Measurements from ENCODE around the gene APLF.

Gene APLF

GRCh38 chr2:68489282-68489681 is 21.9 kb downstream of the APLF start:
- Histone ChIP-seq H3K79me2 (ENCODE audit: insufficient read depth, low read length) (no peaks in the 10 kb centered on the region), H3K4me2 (ENCODE audit: low read length) (no peak overlapping the region)
- TF ChIP-seq CTCF (IDR thresholded peaks at IDR 0.05; ENCODE audit: low read length) (no peak), EZH2 (IDR thresholded peaks at IDR 0.05; ENCODE audit: borderline replicate concordance, low read length) (no peak)

GRCh38 chr2:68491582-68491981 is 24.2 kb downstream of the APLF start:
- Histone ChIP-seq H3K27me3 (ENCODE audit: insufficient read depth, low read length) (no peaks in the 10 kb centered on the region), H3F3A (ENCODE audit: insufficient read depth, low read length) (no peaks in the 10 kb centered on the region), H3K9ac (ENCODE audit: low read length) (no peak overlapping the region), H3K27ac (ENCODE audit: low read depth, low read length, poor library complexity, severe bottlenecking) (no peak overlapping the region), H3K9me3 (ENCODE audit: low read length) (0 out of 2 replicates have a peak, but pooled peaks cover 2% of the 10 kb centered on the region), H2AFZ (ENCODE audit: low read length) (no peak overlapping the region), H3K9me2 (ENCODE audit: low read depth, low read length) (no peaks in the 10 kb centered on the region), H3K79me2 (ENCODE audit: insufficient read depth, low read length) (no peaks in the 10 kb centered on the region), H3K4me2 (ENCODE audit: low read length) (no peak overlapping the region), H4K20me1 (ENCODE audit: insufficient read depth, low read length) (no peaks in the 10 kb centered on the region), H3K4me3 (ENCODE audit: low read depth, low read length, poor library complexity, severe bottlenecking) (no peak overlapping the region), H3K4me1 (ENCODE audit: insufficient read depth, low read length, severe bottlenecking) (peaks cover 5% of the 10 kb centered on the region), H3K36me3 (ENCODE audit: insufficient read depth, low read length) (no peaks in the 10 kb centered on the region)
- TF ChIP-seq CTCF (IDR thresholded peaks at IDR 0.05; ENCODE audit: low read length), result no peak
- no peak for TF ChIP-seq EZH2 (IDR thresholded peaks at IDR 0.05; ENCODE audit: borderline replicate concordance, low read length)

More at GRCh38 chr2:68489282-68489681, 21.9 kb downstream of the APLF start:
- H3K9ac ChIP-seq (ENCODE audit: low read length), result no peak overlapping the region
- no peaks in the 10 kb centered on the region for H4K20me1 ChIP-seq (ENCODE audit: insufficient read depth, low read length)
- no peak overlapping the region for H3K27ac ChIP-seq (ENCODE audit: low read depth, low read length, poor library complexity, severe bottlenecking)
- H3K9me3 ChIP-seq (ENCODE audit: low read length), result no peaks in the 10 kb centered on the region
- H3K9me2 ChIP-seq (ENCODE audit: low read depth, low read length), result no peaks in the 10 kb centered on the region
- no peaks in the 10 kb centered on the region for H3F3A ChIP-seq (ENCODE audit: insufficient read depth, low read length)
- H3K4me1 ChIP-seq (ENCODE audit: insufficient read depth, low read length, severe bottlenecking), result peaks cover 5% of the 10 kb centered on the region
- H3K27me3 ChIP-seq (ENCODE audit: insufficient read depth, low read length), result no peaks in the 10 kb centered on the region
- no peaks in the 10 kb centered on the region for H3K36me3 ChIP-seq (ENCODE audit: insufficient read depth, low read length)
- no peak overlapping the region for H2AFZ ChIP-seq (ENCODE audit: low read length)
- H3K4me3 ChIP-seq (ENCODE audit: low read depth, low read length, poor library complexity, severe bottlenecking), result no peak overlapping the region

- Histone ChIP-seq H3K36me3 (ENCODE audit: insufficient read depth, low read length) (no peaks in the 10 kb centered on the region), H3K4me3 (ENCODE audit: low read depth, low read length, poor library complexity, severe bottlenecking) (no peak overlapping the region), H3K27me3 (ENCODE audit: insufficient read depth, low read length) (no peaks in the 10 kb centered on the region), H3K27ac (ENCODE audit: low read depth, low read length, poor library complexity, severe bottlenecking) (no peak overlapping the region), H3K9me3 (ENCODE audit: low read length) (0 out of 2 replicates have a peak, but pooled peaks cover 5% of the 10 kb centered on the region), H3K9me2 (ENCODE audit: low read depth, low read length) (no peaks in the 10 kb centered on the region), H3K4me2 (ENCODE audit: low read length) (no peak overlapping the region), H3F3A (ENCODE audit: insufficient read depth, low read length) (no peaks in the 10 kb centered on the region), H3K79me2 (ENCODE audit: insufficient read depth, low read length) (no peaks in the 10 kb centered on the region), H4K20me1 (ENCODE audit: insufficient read depth, low read length) (no peaks in the 10 kb centered on the region), H3K9ac (ENCODE audit: low read length) (no peak overlapping the region), H2AFZ (ENCODE audit: low read length) (no peak overlapping the region), H3K4me1 (ENCODE audit: insufficient read depth, low read length, severe bottlenecking) (no peaks in the 10 kb centered on the region)
- TF ChIP-seq CTCF (IDR thresholded peaks at IDR 0.05; ENCODE audit: low read length), result no peak
- no peak for TF ChIP-seq EZH2 (IDR thresholded peaks at IDR 0.05; ENCODE audit: borderline replicate concordance, low read length)
Observed at GRCh38 chr2:68499133-68499532, 31.7 kb downstream of the APLF start.
